Measurements from ENCODE around the gene GNAO1.

DNA sequence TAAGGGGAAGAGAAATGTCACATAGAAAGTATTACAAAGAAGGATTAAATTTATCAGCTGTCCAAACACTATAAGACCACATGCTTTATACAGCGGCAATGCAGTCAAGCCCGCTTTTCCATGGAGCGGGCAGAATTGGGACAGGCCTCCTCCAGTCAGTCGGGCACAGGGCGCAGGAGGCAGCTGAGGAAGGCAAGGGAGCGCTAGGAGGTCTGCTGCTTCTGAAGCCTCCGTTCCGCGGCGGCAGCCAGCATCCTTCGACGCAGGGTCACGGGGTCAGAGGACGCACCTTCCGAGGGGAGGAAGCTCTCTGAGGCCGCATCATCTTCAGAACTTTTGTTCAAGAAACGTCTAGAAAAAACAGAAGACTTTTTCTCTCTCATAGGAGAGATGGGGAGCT, 171.4 kb downstream of the GNAO1 start:
- TF ChIP-seq, protein P1, sequence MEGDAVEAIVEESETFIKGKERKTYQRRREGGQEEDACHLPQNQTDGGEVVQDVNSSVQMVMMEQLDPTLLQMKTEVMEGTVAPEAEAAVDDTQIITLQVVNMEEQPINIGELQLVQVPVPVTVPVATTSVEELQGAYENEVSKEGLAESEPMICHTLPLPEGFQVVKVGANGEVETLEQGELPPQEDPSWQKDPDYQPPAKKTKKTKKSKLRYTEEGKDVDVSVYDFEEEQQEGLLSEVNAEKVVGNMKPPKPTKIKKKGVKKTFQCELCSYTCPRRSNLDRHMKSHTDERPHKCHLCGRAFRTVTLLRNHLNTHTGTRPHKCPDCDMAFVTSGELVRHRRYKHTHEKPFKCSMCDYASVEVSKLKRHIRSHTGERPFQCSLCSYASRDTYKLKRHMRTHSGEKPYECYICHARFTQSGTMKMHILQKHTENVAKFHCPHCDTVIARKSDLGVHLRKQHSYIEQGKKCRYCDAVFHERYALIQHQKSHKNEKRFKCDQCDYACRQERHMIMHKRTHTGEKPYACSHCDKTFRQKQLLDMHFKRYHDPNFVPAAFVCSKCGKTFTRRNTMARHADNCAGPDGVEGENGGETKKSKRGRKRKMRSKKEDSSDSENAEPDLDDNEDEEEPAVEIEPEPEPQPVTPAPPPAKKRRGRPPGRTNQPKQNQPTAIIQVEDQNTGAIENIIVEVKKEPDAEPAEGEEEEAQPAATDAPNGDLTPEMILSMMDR (conservative IDR thresholded peaks at IDR 0.05) = no peak
- no peak for TF ChIP-seq ZFX (IDR thresholded peaks at IDR 0.05)
